Duodenal mucosa (tissue), 2 donors: ENCODE results near the gene COPS7A.
"Not testable (repeated sequence)": the region's sequence is repeated elsewhere in the genome, so short reads cannot be mapped to it uniquely, and the experiment has no call there.

Experiments
- H3K27ac ChIP-seq: one replicate; pipeline ENCODE4 v1.7.0; 2013; ENCODE audit warnings: low read depth, low read length
- H3K27me3 ChIP-seq, 2 donors: one replicate each; pipeline ENCODE4 v1.7.0; 2013; ENCODE audit warnings: low read length in 2 of 2, control low read depth in 1 of 2; ENCODE audit not compliant: insufficient read depth in 2 of 2, control insufficient read depth in 1 of 2
- H3K36me3 ChIP-seq, 2 donors: one replicate each; pipeline ENCODE4 v1.7.0; 2013; ENCODE audit warnings: low read length in 2 of 2, control low read depth in 1 of 2; ENCODE audit not compliant: insufficient read depth in 2 of 2, control insufficient read depth in 1 of 2
- H3K4me1 ChIP-seq, 2 donors: one replicate each; pipeline ENCODE4 v1.7.0; 2013; ENCODE audit warnings: low read length in 2 of 2, control low read depth in 1 of 2; ENCODE audit not compliant: insufficient read depth in 2 of 2, control insufficient read depth in 1 of 2
- H3K4me3 ChIP-seq, 2 donors: one replicate each; pipeline ENCODE4 v1.7.0; 2013; ENCODE audit warnings: low read length in 2 of 2, low read depth in 1 of 2
- H3K9ac ChIP-seq, 2 donors: one replicate each; pipeline ENCODE4 v1.7.0; 2013; ENCODE audit warnings: low read length in 2 of 2, low read depth in 1 of 2
- H3K9me3 ChIP-seq, 2 donors: one replicate each; pipeline ENCODE4 v1.7.0; 2013; ENCODE audit warnings: low read length in 2 of 2, control low read depth in 1 of 2; ENCODE audit not compliant: control insufficient read depth in 1 of 2

The COPS7A gene

DNA sequence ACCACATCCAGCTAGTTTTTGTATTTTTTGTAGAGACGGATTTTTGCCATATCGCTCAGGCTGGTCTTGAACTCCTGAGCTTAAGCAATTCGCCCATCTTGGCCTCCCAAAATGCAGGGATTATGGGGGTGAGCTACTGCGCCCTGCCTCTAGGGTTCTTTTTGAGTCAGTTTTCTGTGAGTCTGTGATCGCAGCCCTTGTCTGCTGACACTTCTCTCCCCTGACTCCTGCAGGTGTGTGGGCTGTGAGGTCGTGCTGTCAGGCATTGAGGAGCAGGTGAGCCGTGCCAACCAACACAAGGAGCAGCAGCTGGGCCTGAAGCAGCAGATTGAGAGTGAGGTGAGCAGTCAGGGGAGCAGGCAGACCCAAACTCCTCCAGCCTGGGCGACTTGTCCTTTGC lies 6.3 kb downstream of the COPS7A start:
- Histone ChIP-seq H3K36me3 (peaks cover 35 to 45% of the 10 kb centered on the region in 2 donors), H3K9me3 (no peaks in the 10 kb centered on the region), H3K27ac (no peak overlapping the region), H3K9ac (no peak overlapping the region), H3K27me3 (no peaks in the 10 kb centered on the region), H3K4me3 (no peak overlapping the region), H3K4me1 (peaks cover 5 to 8% of the 10 kb centered on the region in 2 donors)

GRCh38 chr12:6734506-6735387 lies 10.9 kb downstream of the COPS7A start:
- Histone ChIP-seq H3K27ac (no peak overlapping the region), H3K27me3 (no peaks in the 10 kb centered on the region), H3K9ac (no peak overlapping the region), H3K4me3 (no peak overlapping the region), H3K36me3 (peaks cover 16 to 22% of the 10 kb centered on the region in 2 donors), H3K9me3 (no peaks in the 10 kb centered on the region), H3K4me1 (peaks cover 9 to 12% of the 10 kb centered on the region in 2 donors)

DNA sequence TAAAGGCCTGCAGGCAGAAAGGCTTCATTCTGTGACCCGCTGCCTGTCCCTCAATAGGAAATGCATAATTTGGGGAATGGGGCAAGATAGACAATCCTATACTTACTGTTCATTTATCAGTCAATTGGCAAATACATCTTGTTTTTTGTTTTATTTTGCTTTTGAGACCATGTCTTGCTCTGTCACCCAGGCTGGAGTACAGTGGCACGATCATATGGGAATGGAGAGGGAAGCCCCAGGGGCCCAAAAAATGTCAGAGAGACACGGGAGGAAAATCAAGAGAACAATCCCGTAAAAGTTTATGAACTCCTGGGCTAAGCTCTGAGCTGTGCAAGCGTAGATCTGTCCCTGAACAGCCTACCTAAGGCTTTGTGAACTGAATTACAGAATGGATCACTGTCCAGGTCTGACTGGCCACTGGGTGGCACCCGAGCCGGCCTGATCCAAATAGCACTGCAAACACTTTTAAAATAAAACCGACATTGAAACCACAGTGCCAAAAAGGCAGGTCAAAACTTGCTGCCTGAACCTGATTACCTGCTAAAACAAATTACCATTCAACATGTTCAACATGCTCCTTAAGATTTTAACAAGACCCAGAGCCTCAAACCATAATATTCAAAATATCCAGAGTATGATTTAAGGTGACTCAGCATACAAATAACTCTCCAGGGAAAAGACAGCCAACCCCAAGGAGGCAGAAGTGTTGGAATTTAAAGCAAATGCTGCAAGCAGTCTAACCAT lies 11.8 kb downstream of the COPS7A start:
- no peak overlapping the region for H3K9ac ChIP-seq
- H3K27ac ChIP-seq: no peak overlapping the region
- H3K27me3 ChIP-seq: no peaks in the 10 kb centered on the region
- peaks cover 9 to 12% of the 10 kb centered on the region in 2 donors for H3K4me1 ChIP-seq
- H3K36me3 ChIP-seq: peaks cover 9 to 14% of the 10 kb centered on the region in 2 donors
- H3K4me3 ChIP-seq: no peak overlapping the region
- no peaks in the 10 kb centered on the region for H3K9me3 ChIP-seq

DNA sequence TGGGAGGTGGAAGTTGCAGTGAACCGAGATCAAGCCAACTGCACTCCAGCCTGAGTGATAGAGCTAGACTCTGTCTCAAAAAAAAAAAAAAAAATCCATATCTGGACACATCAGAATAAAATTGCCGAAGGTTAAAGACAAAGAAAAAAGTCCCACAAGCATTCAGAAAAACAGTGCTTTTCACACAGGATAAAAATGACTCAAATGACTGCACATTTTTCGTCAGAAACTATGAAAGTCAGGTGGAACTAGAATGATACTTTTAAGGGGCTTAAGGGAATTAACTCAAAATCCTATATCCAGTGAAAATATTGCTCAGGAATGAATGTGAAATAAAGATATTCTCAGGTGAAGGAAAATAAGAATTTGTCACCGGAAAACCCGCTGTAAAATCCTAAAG lies 12.9 kb downstream of the COPS7A start:
- Histone ChIP-seq H3K9ac (no peak overlapping the region), H3K36me3 (peaks cover 0 to 3% of the 10 kb centered on the region in 2 donors), H3K9me3 (no peaks in the 10 kb centered on the region), H3K27me3 (no peaks in the 10 kb centered on the region), H3K4me1 (peaks cover 9 to 12% of the 10 kb centered on the region in 2 donors), H3K4me3 (no peak overlapping the region), H3K27ac (no peak overlapping the region)

DNA sequence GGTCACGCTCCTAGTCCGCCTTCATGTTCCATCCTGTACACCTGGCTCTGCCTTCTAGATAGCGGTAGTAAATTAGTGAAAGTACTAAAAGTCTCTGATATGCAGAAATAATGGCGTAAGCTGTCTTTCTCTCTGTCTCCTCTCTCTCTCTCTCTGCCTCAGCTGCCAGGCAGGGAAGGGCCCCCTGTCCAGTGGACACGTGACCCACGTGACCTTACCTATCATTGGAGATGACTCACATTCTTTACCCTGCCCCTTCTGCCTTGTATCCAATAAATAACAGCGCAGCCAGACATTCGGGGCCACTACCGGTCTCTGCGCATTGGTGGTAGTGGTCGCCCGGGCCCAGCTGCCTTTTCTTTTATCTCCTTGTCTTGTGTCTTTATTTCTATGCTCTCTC lies 18.2 kb downstream of the COPS7A start:
- peaks cover 3 to 14% of the 10 kb centered on the region in 2 donors for H3K36me3 ChIP-seq
- H3K4me1 ChIP-seq, H3K27me3 ChIP-seq, H3K9me3 ChIP-seq, H3K27ac ChIP-seq, H3K9ac ChIP-seq, H3K4me3 ChIP-seq: not testable (repeated sequence)

DNA sequence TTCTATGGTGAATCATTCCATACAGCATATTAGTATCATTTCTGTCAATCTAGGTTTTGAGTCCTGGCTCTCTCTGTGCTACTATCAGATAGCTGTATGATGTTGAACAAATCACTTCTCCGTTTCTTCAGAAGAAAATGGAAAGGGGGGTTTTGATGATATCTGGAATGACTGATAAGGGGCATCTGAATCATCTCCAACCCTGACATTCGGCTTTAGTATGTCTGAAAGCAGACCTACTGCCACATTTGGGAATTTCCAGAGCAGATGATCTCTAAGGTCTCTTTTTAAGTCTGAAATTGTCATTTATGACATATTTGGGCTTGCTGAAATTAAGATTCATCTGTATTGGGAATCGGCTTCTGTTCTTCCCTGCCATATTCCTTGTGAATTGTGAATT lies 19.0 kb downstream of the COPS7A start:
- Histone ChIP-seq H3K9me3 (no peaks in the 10 kb centered on the region), H3K4me1 (no peaks in the 10 kb centered on the region), H3K4me3 (no peak overlapping the region), H3K36me3 (peaks cover 10 to 22% of the 10 kb centered on the region in 2 donors), H3K27me3 (no peaks in the 10 kb centered on the region), H3K9ac (no peak overlapping the region), H3K27ac (no peak overlapping the region)

DNA sequence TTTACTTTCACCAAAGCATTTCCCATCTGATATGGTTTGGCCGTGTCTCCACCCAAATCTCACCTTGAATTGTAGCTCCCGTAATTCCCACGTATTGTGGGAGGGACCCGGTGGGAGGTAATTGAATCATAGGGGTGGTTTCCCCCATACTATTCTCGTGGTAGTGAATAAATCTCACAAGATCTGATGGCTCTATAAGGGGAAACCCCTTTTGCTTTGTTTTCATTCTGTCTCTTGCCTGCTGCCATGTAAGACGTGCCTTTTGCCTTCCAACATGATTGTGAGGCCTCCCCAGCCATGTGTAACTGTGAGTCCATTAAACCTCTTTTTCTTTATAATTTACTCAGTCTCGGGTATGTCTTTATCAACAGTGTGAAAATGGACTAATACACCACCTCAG lies 19.5 kb downstream of the COPS7A start:
- peaks cover 10 to 27% of the 10 kb centered on the region in 2 donors for H3K36me3 ChIP-seq
- H3K4me3 ChIP-seq, H3K27ac ChIP-seq, H3K9me3 ChIP-seq, H3K27me3 ChIP-seq, H3K4me1 ChIP-seq, H3K9ac ChIP-seq: not testable (repeated sequence)

DNA sequence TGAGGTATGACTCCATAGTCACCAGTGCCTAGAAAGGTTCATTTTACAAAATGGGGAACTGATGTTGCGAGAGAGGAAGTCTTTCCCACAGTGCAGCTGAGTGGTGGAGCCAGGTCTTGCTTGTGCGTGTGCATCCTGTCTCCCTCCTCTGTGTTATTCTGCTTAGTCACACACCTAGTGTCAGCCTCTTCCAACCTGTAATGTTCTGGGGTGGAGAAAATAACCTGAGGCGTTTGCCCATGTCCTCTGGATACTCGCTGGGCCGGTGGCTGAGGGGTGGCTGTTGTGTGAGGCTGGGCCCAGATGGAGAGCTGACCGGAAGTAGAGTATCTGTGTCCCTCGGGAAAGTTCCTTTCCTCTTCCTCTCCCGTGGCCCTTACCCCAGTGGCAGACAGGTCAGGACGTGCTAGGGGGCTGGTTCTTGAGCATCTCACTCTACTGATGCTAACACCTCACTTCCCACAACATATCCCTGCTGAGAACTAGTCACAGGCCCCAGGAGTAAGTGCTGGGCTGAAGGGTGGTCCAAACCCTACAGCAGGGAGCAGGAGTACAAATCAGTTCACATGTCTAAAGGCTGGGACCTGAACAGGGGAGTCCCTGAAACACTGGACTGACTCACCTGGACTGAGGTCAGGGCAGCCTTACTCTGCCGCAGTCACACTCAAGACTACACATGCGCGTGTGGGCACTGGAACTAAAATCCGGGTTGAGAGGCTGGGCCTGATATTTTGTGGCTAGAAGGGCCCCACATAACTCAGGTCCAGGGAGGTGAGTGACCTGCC lies 22.1 kb downstream of the COPS7A start:
- no peaks in the 10 kb centered on the region for H3K9me3 ChIP-seq
- no peak overlapping the region for H3K27ac ChIP-seq
- H3K36me3 ChIP-seq: peaks cover 32 to 53% of the 10 kb centered on the region in 2 donors
- no peak overlapping the region for H3K4me3 ChIP-seq
- H3K27me3 ChIP-seq: no peaks in the 10 kb centered on the region
- H3K9ac ChIP-seq: no peak overlapping the region
- H3K4me1 ChIP-seq: no peaks in the 10 kb centered on the region

- no peaks in the 10 kb centered on the region for H3K9me3 ChIP-seq
- H3K27me3 ChIP-seq: no peaks in the 10 kb centered on the region
- H3K36me3 ChIP-seq: peaks cover 32 to 59% of the 10 kb centered on the region in 2 donors
- H3K4me3 ChIP-seq: no peak overlapping the region
- H3K4me1 ChIP-seq: peaks cover 6 to 7% of the 10 kb centered on the region in 2 donors
- H3K9ac ChIP-seq: no peak overlapping the region
- no peak overlapping the region for H3K27ac ChIP-seq
These were observed 23.4 kb downstream of the COPS7A start for GRCh38 chr12:6747216-6747615.

DNA sequence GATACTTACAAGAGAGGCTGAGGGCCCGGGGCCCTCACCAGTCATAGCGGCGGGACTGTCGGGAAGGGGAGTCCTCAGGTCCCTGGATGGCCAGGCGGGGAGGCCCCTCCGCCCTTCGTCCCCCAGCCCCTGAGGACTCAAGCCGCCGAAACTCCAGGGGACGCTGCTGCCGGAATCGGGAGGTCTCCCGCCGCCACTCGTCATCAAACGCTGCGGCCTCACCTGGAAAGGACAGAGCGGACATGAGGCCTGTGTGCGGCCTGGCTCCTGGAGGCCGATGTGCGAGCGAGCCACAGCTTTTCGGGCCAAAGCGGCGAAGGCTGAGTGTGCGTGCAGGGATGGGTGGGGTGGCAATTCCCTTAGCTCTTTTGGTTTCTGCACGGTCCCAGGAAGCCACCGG lies 24.9 kb downstream of the COPS7A start:
- no peak overlapping the region for H3K4me3 ChIP-seq
- H3K4me1 ChIP-seq: peaks cover 10 to 11% of the 10 kb centered on the region in 2 donors
- no peak overlapping the region for H3K9ac ChIP-seq
- no peak overlapping the region for H3K27ac ChIP-seq
- peaks cover 32 to 59% of the 10 kb centered on the region in 2 donors for H3K36me3 ChIP-seq
- no peaks in the 10 kb centered on the region for H3K27me3 ChIP-seq
- H3K9me3 ChIP-seq: no peaks in the 10 kb centered on the region
